Stimulated activated naive CD8-positive, alpha-beta T cell treated with anti-CD3 and anti-CD28 coated beads, Interleukin-15, Interleukin-2, amounts not matched to agents 100 U/mL and 50 U/mL, for 24 hours (primary cell): ENCODE measurements around the gene BMAL1.
"Not testable (repeated sequence)": the region's sequence is repeated elsewhere in the genome, so short reads cannot be mapped to it uniquely, and the experiment has no call there.

ENCODE experiments used
- ATAC-seq: fragments of 150-1000 bp; cut with Tn5 transposase; one replicate; pipeline ENCODE4 v1.10.0; 2021
- DNase-seq: peaks from one replicate; pipeline ENCODE4 v3.0.0; 2021

Gene BMAL1

DNA sequence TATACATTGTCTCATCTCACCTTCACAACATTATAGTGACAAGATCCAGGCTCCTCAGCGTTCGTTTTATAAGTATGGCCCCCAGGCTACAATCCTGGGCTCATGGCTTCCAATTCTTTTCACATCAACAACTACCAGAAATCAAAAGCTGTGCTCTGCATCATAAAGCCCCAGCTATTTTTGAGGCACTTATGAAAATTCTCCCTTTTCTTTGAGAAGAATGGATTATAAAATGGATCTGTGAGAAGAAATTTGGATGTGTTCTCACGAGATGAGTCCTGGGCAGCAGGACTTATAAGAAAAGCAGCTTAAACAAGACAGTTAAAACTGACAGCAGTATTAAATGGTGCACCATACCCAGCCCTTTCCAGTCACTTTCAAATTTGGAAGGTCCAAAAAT lies 105.2 kb downstream of the BMAL1 start:
- no peak for ATAC-seq
- DNase-seq = no peak

DNA sequence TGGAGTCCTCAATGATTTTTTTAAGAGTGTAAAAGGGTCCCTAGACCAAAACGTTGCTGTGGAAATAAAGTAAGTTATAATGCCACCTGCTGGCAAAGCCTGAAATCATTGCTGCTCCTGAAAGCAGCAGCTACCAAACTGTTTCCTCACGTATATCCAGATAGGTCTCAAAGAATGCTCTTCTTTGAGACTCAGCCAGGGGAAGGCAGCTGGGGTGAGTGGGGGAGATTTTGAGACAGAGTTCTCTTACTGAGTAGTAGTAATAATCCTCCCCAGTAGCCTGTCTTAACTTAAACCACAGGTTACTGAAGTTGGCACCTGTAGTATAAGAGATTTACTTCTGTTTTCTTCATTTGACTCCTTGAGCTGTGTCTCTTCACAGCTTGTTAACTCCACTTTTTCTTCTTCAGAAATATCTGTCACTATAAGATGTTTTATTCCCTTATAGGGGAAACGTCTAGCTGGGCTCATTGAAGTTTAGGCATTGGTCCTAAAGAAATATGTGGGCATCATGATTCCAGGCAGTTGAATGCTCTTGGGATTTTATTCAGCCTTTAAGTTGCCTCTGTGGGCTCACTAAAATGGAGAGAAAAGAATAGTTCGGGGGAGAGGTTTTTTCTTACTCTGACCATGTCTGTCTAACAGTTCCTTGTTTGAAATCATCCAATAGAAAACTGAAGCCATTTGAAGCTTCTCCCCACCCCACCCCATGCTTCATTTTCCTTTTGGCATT lies 107.5 kb downstream of the BMAL1 start:
- DNase-seq = peak; percentile 26
- no peak for ATAC-seq

DNA sequence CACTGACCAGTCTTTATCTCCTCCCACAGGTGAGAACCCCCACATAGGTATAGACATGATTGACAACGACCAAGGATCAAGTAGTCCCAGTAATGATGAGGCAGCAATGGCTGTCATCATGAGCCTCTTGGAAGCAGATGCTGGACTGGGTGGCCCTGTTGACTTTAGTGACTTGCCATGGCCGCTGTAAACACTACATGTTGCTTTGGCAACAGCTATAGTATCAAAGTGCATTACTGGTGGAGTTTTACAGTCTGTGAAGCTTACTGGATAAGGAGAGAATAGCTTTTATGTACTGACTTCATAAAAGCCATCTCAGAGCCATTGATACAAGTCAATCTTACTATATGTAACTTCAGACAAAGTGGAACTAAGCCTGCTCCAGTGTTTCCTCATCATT lies 109.0 kb downstream of the BMAL1 start:
- ATAC-seq = no peak
- no peak for DNase-seq

DNA sequence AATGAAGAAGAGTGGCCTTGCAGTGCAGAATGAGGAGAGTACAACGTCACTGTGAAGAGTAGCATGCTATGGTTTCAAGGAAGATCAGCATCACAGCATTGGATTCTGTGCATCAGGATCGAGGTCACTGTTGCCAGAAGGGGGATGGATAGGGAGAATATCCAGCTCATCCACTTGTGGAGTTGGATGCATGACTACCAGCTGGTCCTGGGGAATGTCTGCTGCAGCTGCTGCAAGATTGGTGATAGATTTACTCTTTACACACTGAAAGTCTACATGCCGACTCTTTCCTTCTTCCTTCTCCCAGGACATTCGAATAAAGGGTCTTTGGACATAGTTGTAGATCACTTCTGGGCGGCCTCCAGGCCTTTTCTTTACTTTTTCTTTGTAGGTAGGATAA lies 111.2 kb downstream of the BMAL1 start:
- DNase-seq = no peak
- no peak for ATAC-seq

DNA sequence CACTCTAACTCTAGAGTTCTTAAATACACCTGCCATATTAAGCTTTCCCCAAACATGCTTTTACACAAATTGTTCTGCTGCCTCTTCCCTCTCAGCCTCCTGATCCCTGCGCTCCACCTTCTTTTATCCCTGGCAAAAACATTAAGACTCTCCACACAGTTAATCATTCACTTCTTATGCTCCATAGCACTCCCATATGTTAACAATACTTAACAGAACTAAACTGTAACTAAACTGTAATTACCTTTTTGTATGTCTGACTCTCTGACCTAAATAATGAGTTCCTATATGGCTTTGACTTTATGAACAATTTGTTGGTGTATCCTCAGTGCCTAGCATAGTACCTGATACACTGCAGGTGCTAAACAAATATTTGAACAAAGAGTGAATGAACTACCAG lies 113.6 kb downstream of the BMAL1 start:
- DNase-seq = no peak

DNA sequence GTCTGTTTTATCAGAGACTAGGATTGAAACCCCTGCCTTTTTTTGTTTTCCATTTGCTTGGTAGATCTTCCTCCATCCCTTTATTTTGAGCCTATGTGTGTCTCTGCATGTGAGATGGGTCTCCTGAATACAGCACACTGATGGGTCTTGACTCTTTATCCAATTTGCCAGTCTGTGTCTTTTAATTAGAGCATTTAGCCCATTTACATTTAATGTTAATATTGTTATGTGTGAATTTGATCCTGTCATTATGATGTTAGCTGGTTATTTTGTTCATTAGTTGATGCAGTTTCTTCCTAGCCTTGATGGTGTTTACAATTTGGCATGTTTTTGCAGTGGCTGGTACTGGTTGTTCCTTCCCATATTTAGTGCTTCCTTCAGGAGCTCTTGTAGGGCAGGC lies 120.7 kb downstream of the BMAL1 start:
- ATAC-seq, DNase-seq: not testable (repeated sequence)

More for the DNA sequence above, 113.6 kb downstream of the BMAL1 start:
- no peak for ATAC-seq

DNA sequence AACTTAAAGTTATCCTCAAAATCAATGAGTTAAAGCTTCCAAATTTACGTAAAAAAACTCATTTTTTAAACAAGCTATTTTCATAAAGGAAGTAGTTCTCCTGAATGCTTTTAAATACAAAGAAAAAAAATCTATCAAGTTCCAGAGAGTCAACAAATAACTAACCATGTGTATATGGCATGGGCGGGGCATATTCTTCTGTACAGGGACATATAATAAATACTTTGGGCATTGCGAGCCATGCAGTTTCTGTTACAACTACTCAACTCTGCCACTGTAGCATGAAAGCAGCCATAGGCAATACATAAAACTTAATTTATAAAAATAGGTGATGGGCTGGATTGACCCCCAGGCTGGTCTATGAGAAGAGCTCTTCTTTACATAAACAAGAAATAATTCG lies 127.6 kb downstream of the BMAL1 start:
- ATAC-seq (no peak), DNase-seq (no peak)

DNA sequence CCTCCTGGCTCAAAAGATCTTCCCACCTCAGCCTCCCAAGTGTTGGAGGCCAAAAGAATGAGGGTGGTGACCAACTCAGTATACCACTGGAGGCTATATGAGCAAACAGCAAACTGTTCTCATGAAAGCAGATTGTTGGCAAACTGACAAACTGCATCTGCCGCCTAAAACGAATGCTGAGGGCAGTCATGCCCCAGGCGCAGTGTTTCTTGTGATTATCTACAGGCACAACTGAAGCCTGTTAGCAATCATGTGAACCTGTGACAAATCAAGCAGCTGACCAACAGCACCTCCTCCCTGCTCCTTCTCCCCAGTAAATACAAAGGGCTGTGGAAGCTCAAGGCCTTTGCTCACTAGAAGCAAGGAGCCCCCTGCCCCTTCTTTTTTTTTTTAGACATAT lies 137.6 kb downstream of the BMAL1 start:
- DNase-seq (no peak), ATAC-seq (no peak)

DNA sequence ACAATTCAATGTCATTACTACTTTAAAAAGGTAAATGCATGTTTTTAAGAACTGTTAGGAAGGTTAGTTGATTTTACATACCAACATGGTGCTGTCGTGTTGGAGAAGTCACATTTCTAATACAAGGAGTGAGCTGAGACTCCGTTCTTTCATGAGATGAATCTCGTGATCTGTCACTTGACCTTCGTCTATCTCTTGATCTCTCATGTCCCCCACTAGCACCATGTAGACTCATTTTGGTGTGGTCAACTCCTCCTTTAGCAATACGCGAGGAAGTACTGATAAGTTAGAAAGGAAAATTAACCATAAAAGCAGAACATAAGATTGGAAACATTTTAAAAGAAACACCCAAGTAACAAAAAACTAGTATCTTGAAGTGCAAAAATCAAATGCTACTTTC lies 144.0 kb downstream of the BMAL1 start:
- ATAC-seq (no peak), DNase-seq (no peak)

DNA sequence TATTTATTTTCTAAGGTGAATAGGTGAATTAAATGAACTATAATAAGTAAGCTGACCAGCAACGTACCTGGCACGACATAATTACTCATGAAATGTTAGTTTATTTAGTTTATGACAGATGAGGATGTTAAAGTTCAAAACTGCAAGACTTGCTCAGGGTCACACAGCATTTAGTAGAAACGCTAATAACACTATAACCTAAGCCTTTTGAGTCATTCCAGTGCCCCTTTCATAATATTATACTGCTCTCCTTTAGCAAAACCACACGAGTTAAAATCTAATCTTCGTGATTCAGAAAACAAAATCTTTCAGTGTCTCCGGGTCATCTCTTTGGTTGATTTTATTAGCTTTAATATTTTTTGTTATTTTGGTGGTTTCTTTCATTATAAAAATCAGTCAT lies 145.8 kb downstream of the BMAL1 start:
- ATAC-seq = no peak
- DNase-seq = no peak

DNA sequence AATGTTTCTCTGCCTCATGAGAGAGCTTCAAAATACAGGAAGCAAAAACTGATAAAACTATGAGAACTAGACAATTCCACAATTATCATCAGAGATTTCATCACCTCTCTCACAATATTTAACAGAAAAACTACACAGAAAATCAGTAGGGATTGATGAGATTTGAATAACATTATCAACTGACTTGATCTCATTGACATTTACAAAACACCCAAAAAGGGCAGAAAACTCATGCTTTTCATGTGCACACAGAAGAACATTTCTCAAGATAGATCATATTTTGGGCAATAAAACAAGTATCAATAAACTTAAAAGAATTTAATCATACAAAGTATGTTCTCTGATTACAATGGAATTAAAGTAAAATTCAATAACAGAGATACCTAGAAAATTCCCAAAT lies 149.8 kb downstream of the BMAL1 start:
- no peak for DNase-seq
- no peak for ATAC-seq

DNA sequence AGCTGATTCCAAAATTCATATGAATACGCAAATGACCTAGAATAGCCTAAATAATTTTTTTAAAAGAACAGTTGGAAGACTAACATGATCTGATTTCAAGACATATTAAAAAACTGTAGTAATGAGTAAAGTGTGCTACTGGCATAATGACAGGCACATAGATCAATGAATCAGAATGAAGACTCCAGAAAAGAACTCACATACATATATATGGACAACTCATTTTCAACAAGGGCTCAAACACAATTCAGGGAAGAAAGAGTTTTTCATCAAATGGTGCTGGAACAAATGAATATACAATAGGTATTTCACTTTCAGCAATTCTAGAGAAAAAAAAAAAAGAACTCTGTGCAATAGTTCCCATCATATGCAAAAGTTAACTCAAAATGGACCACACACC lies 151.7 kb downstream of the BMAL1 start:
- ATAC-seq (no peak), DNase-seq (no peak)

DNA sequence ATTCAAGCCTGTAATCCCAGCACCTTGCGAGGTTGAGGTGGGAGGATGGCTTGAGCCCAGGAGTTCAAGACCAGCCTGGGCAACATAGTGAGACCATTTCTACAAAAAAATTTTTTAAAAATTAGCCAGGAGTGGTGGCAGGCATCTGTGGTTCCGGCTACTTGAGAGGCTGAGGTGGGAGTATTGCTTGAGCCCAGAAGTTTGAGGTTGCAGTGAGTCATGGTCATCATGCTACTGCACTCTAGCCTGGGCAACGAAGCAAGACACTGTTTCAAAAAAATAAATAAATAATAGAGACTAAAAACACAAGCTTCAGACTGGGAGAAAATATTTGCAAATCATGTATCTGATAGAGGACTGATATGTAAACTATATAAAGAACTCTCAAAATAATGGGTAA lies 152.2 kb downstream of the BMAL1 start:
- DNase-seq (no peak), ATAC-seq (no peak)

DNA sequence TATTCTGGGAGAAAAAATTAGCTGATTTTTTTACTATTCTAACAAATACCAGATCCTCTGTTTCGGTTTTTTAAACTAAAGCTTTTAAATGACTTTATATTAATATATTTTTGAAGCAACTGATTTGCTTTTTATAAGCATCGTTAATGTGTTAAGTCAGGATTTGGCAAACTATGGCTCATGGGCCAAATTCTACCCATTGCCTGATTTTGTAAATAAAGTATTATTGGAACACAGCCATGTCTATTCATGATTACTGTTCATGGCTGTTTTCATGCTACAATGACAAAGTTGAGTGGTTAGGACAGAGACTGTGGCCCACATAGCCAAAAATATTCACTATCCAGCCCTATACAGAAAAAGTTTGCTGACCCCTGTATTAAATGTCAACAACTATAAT lies 155.8 kb downstream of the BMAL1 start:
- no peak for ATAC-seq
- no peak for DNase-seq

DNA sequence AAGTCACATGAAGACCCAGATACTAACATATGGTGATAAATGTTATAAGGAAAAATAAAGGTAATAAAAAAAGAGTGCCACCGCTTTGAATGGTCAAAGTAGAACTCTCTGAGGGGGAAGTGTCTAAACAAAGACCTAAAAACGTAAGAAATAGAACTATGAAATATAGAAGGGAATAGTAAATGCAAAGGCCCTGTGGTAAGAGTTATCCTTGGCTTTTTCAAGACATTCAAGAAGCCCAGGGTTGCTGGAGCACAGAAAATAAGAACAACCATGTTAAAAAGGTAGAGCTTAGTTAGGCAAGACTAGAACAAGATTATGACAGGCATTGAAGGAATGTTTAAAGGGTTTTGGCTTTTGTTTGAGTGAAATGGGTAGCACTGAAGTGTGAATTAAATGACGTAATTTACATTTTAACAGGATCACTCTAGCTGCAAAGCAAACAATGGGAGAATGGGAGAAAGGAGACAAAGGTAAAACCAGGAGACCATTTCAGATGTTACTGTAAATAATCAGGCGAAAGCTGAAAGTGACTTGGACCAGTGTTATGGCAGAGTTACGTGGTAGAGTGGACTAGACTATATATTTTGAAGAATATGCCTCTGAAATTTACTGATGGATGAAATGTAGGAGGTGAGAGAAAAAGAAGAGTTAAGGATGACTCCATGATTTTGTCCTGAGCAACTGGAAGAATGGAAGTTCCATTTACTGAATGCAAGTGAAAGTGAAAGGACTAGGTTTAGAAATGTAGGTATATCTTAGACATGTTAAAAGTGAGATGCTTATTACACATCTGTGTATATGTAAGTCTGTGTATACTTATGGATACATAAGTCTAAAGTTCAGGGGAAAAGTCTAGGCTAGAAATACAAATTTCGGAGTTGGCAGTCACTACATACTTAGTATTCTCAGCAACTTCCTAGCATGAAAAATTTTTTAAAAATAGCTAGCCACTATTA lies 156.9 kb downstream of the BMAL1 start:
- ATAC-seq (no peak), DNase-seq (no peak)

DNA sequence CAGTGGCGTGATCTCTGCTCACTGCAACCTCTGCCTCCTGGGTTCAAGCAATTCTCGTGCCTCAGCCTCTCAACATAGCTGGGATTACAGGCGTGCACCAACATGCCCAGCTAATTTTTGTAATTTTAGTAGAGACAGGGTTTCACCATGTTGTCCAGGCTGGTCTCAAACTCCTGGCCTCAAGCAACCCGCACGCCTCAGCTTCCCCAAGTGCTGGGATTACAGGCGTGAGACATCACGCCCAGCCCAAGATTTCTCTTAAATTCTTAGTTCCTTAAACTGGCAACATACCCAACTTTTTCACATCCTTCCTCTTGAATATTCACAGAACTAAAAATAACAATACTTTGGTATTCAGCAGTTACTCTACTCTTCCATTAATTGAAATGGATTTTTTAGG lies 159.2 kb downstream of the BMAL1 start:
- DNase-seq, ATAC-seq: not testable (repeated sequence)
